IMR-90 (cell line): ENCODE data around the gene UGT1A7. TPM values are rescaled to one million over a fixed set of nuclear protein-coding genes. Genes with fewer than 3 reads are reported as not detected.

Experiments
- ATAC-seq: fragments of 200-7000 bp; cut with Tn5 transposase; 2 replicates; pipeline ENCODE4 v1.9.1; 2020; ENCODE audit warnings: low read depth, mild to moderate bottlenecking, moderate library complexity
- BruUV-seq: library from RNA; stranded (reverse); fragments of 400-500 nt; replicated peaks from 2 replicates; lab custom pipeline; 2021; lab: Mats Ljungman, UMichigan
- CTCF ChIA-PET: fragments of 300-600 bp; formaldehyde crosslinking; extraction: SDS; loops from one replicate; lab custom pipeline; 2021; ENCODE audit warnings: antibody characterized with exemption; lab: Yijun Ruan, JAX
- POLR2A ChIA-PET: fragments of 300-600 bp; sonication (Branson Sonifier 250); formaldehyde crosslinking; loops from one replicate; lab custom pipeline; 2022; ENCODE audit warnings: antibody characterized with exemption; ENCODE audit not compliant: unreplicated experiment; lab: Charles Lee
- DNase-seq: peaks from one replicate; pipeline ENCODE4 v3.0.0; 2013
- H2AFZ ChIP-seq: replicated peaks from 2 replicates; pipeline ENCODE3; 2013; ENCODE audit warnings: low read length, mild to moderate bottlenecking; ENCODE audit not compliant: poor library complexity
- H2AK5ac ChIP-seq: 2 replicates; pipeline ENCODE4 v1.6.1; 2013; ENCODE audit warnings: low read depth, low read length, inconsistent platforms
- H2AK9ac ChIP-seq: replicated peaks from 2 replicates; pipeline ENCODE3; 2013; ENCODE audit warnings: mild to moderate bottlenecking, low read depth, low read length, moderate library complexity; ENCODE audit not compliant: poor library complexity
- H2BK120ac ChIP-seq: 2 replicates; pipeline ENCODE4 v1.6.1; 2013; ENCODE audit warnings: low read depth, low read length, inconsistent platforms
- H2BK15ac ChIP-seq: 3 replicates; pipeline ENCODE4 v1.6.1; 2013; ENCODE audit warnings: low read depth, low read length, inconsistent platforms
- H2BK20ac ChIP-seq: 2 replicates; pipeline ENCODE4 v1.6.1; 2013; ENCODE audit warnings: low read depth, mild to moderate bottlenecking, inconsistent platforms, low read length, moderate library complexity
- H2BK5ac ChIP-seq: 2 replicates; pipeline ENCODE4 v1.6.1; 2013; ENCODE audit warnings: mild to moderate bottlenecking, low read depth, low read length, inconsistent platforms; ENCODE audit not compliant: poor library complexity, severe bottlenecking
- H3K14ac ChIP-seq: replicated peaks from 2 replicates; pipeline ENCODE4 v1.6.1; 2013; ENCODE audit warnings: low read depth, low read length, inconsistent platforms
- H3K18ac ChIP-seq: 2 replicates; pipeline ENCODE4 v1.6.1; 2013; ENCODE audit warnings: low read depth, low read length, control low read depth
- H3K23ac ChIP-seq: 2 replicates; pipeline ENCODE4 v1.6.1; 2013; ENCODE audit warnings: low read depth, low read length, inconsistent platforms
- H3K27ac ChIP-seq: 2 replicates; pipeline ENCODE4 v1.5.1; 2013; ENCODE audit warnings: mild to moderate bottlenecking, control low read depth, low read length; ENCODE audit not compliant: insufficient read depth
- H3K27me3 ChIP-seq: 2 replicates; pipeline ENCODE4 v1.6.1; 2013; ENCODE audit warnings: low read length; ENCODE audit not compliant: control insufficient read depth, insufficient read depth
- H3K36me3 ChIP-seq: 2 replicates; pipeline ENCODE4 v1.6.1; 2013; ENCODE audit warnings: low read length, mixed read lengths; ENCODE audit not compliant: control insufficient read depth, insufficient read depth
- H3K4ac ChIP-seq: 2 replicates; pipeline ENCODE4 v1.6.1; 2013; ENCODE audit warnings: low read depth, low read length, inconsistent platforms
- H3K4me1 ChIP-seq: 2 replicates; pipeline ENCODE4 v1.6.1; 2013; ENCODE audit warnings: low read length, mixed read lengths; ENCODE audit not compliant: control insufficient read depth, insufficient read depth
- H3K4me2 ChIP-seq: 2 replicates; pipeline ENCODE4 v1.6.1; 2013; ENCODE audit warnings: low read depth, mild to moderate bottlenecking, control low read depth, low read length, moderate library complexity
- H3K4me3 ChIP-seq: 2 replicates; pipeline ENCODE4 v1.5.1; 2013; ENCODE audit warnings: low read depth, mild to moderate bottlenecking, control low read depth, low read length, moderate library complexity; ENCODE audit not compliant: insufficient read depth
- H3K56ac ChIP-seq: 2 replicates; pipeline ENCODE4 v1.6.1; 2013; ENCODE audit warnings: low read length, inconsistent platforms; ENCODE audit not compliant: insufficient read depth; ENCODE audit errors: extremely low read depth
- H3K79me1 ChIP-seq, 2 experiments: 2 replicates each; pipeline ENCODE4 v1.6.1; 2013; ENCODE audit warnings: low read length in 2 of 2, inconsistent platforms in 1 of 2, low read depth in 1 of 2
- H3K9ac ChIP-seq: 2 replicates; pipeline ENCODE4 v1.6.1; 2013; ENCODE audit warnings: low read depth, low read length, control low read depth
- H3K9me1 ChIP-seq: 2 replicates; pipeline ENCODE4 v1.6.1; 2013; ENCODE audit warnings: low read length, inconsistent platforms; ENCODE audit not compliant: insufficient read depth
- H3K9me3 ChIP-seq: 2 replicates; pipeline ENCODE4 v1.6.1; 2013; ENCODE audit warnings: low read length; ENCODE audit not compliant: control insufficient read depth, insufficient read depth
- H4K20me1 ChIP-seq: 2 replicates; pipeline ENCODE4 v1.6.1; 2013; ENCODE audit warnings: low read length, inconsistent platforms; ENCODE audit not compliant: insufficient read depth
- H4K5ac ChIP-seq: 2 replicates; pipeline ENCODE4 v1.6.1; 2013; ENCODE audit warnings: mild to moderate bottlenecking, low read depth, low read length, control low read depth
- H4K8ac ChIP-seq, 2 experiments: 2 replicates each; pipeline ENCODE4 v1.6.1; 2013; ENCODE audit warnings: low read depth in 2 of 2, low read length in 2 of 2, control low read depth in 1 of 2, inconsistent platforms in 1 of 2
- H4K91ac ChIP-seq: 2 replicates; pipeline ENCODE4 v1.6.1; 2013; ENCODE audit warnings: low read depth, low read length, inconsistent platforms; ENCODE audit not compliant: insufficient read depth
- BHLHE40 ChIP-seq: fragments of 150-350 bp; IDR thresholded peaks from 2 replicates; pipeline ENCODE4 v1.6.1; 2016; ENCODE audit warnings: mild to moderate bottlenecking, low read depth, low read length
- CEBPB ChIP-seq: IDR thresholded peaks from 2 replicates; pipeline ENCODE4 v1.6.1; 2012; ENCODE audit warnings: low read depth, low read length, improper control_type of control experiment
- ELK1 ChIP-seq: fragments of 150-350 bp; IDR thresholded peaks from 2 replicates; pipeline ENCODE4 v1.6.1; 2016; ENCODE audit warnings: low read depth, mild to moderate bottlenecking, low read length, moderate library complexity, borderline replicate concordance
- NFE2L2 ChIP-seq: fragments of 150-350 bp; IDR thresholded peaks from 2 replicates; pipeline ENCODE4 v1.6.1; 2016; ENCODE audit warnings: low read depth, mild to moderate bottlenecking, low read length
- POLR2A ChIP-seq: IDR thresholded peaks from 2 replicates; pipeline ENCODE4 v1.6.1; 2012; ENCODE audit warnings: mild to moderate bottlenecking, low read depth, low read length
- RFX5 ChIP-seq: IDR thresholded peaks from 2 replicates; pipeline ENCODE4 v1.8.0; 2012; ENCODE audit warnings: low read depth, mild to moderate bottlenecking, low read length, moderate library complexity
- USF2 ChIP-seq: fragments of 150-350 bp; IDR thresholded peaks from 2 replicates; pipeline ENCODE4 v1.6.1; 2017; ENCODE audit warnings: mild to moderate bottlenecking, antibody characterized with exemption, low read length, low read depth
- WGBS, 2 experiments: methylation state at CpG; one replicate each; pipeline versions ENCODE4 v1.1.5 to v1.1.7; 2013; ENCODE audit warnings: missing lambda C conversion rate in 2 of 2; ENCODE audit not compliant: insufficient read length in 1 of 2; ENCODE audit errors: extremely low coverage in 2 of 2; 5-methylcytosine and 5-hydroxymethylcytosine counted together
- dilution Hi-C: fragments of 300-500 bp; cut with HindIII; formaldehyde crosslinking; loops from one replicate; pipeline ENCODE4 v1.14.3; 2018; ENCODE audit warnings: low sequenced_read_pairs; ENCODE audit not compliant: unreplicated experiment
- in situ Hi-C: fragments of 300-500 bp; cut with MboI; formaldehyde crosslinking; loops from 3 replicates; pipeline ENCODE4 v1.14.3; 2019; ENCODE audit warnings: low sequenced_read_pairs, inconsistent platforms, mixed read lengths
- intact Hi-C: fragments of 100-400 bp; cut with micrococcal nuclease; formaldehyde crosslinking; loops from 2 replicates; pipeline ENCODE4 v1.10.0; 2022
- polyA plus RNA-seq, 3 experiments: library from polyadenylated mRNA; depleted of rRNA; stranded (reverse); fragments of >200 nt; gene quantifications; 2 replicates each; pipeline ENCODE4 v1.2.3, GENCODE V29; 2012; ENCODE audit warnings: low replicate concordance in 1 of 3
- total RNA-seq: library from RNA; depleted of rRNA; stranded (reverse); fragments of >200 nt; gene quantifications from 2 replicates; pipeline ENCODE4 v1.2.3, GENCODE V29; 2012

Gene UGT1A7
- total and polyA plus RNA-seq, 2 of the 4 experiments (the other 2 are of a cell fraction): not detected

GRCh38 chr2:233689501-233689900 is 7.8 kb downstream of the UGT1A7 start:
- Histone ChIP-seq H2BK20ac (no peak overlapping the region), H3K23ac (no peak overlapping the region), H3K36me3 (no peaks in the 10 kb centered on the region), H4K91ac (no peak overlapping the region), H3K14ac (no peak overlapping the region), H3K4me2 (no peak overlapping the region), H2BK5ac (no peak overlapping the region), H4K20me1 (no peaks in the 10 kb centered on the region), H3K9ac (no peak overlapping the region), H3K27ac (no peak overlapping the region), H3K9me1 (no peaks in the 10 kb centered on the region), H4K8ac (no peak overlapping the region), H3K4ac (no peak overlapping the region), H3K56ac (no peak overlapping the region), H2AK9ac (no peak overlapping the region), H3K9me3 (no peaks in the 10 kb centered on the region), H3K18ac (no peak overlapping the region), H2BK15ac (no peak overlapping the region), H4K5ac (no peak overlapping the region), H3K4me3 (no peak overlapping the region), H3K79me1 (no peaks in the 10 kb centered on the region), H2BK120ac (no peak overlapping the region), H3K4me1 (no peaks in the 10 kb centered on the region), H2AFZ (no peak overlapping the region), H2AK5ac (no peak overlapping the region), H3K27me3 (peaks cover 2% of the 10 kb centered on the region)
- CTCF ChIA-PET: no interaction called here
- TF ChIP-seq ELK1 (no peak), NFE2L2 (no peak), BHLHE40 (no peak), RFX5 (no peak), CEBPB (no peak), USF2 (no peak), POLR2A (no peak)
- intact Hi-C loops (no loop called here), in situ Hi-C loops (no loop called here), dilution Hi-C loops (no loop called here)
- no peak for DNase-seq
- no peak for ATAC-seq
- BruUV-seq: no TSS peak
- WGBS, 2 experiments: no CpG with 5 or more reads among the region's 3 CpGs
- POLR2A ChIA-PET: no interaction called here
